A673 (cell line): ENCODE measurements around the gene ELK4. TPM values are rescaled to one million over a fixed set of nuclear protein-coding genes. Genes with fewer than 3 reads are reported as not detected.

Experiments
- BruUV-seq: library from RNA; stranded (reverse); fragments of 400-500 nt; replicated peaks from 2 replicates; lab custom pipeline; 2021; lab: Mats Ljungman, UMichigan
- CTCF ChIA-PET: fragments of 300-600 bp; sonication (Branson Sonifier 250); formaldehyde crosslinking; loops from one replicate; lab custom pipeline; 2022; ENCODE audit warnings: antibody characterized with exemption; lab: Charles Lee
- POLR2A ChIA-PET: fragments of 300-600 bp; sonication (Branson Sonifier 250); formaldehyde crosslinking; loops from one replicate; lab custom pipeline; 2022; ENCODE audit warnings: antibody characterized with exemption; ENCODE audit not compliant: low non-redundant PET; lab: Charles Lee
- DNase-seq: peaks from one replicate; pipeline ENCODE4 v3.0.0-alpha.2; 2015; ENCODE audit warnings: low spot score
- H3K27ac ChIP-seq: fragments of 200-600 bp; sonication (generic); 2 replicates; pipeline ENCODE4 v1.5.1; 2016; ENCODE audit warnings: mixed run types, low read depth, mild to moderate bottlenecking, mixed read lengths, antibody characterized with exemption, low read length; ENCODE audit not compliant: poor library complexity, severe bottlenecking
- H3K27me3 ChIP-seq: fragments of 200-600 bp; sonication (generic); replicated peaks from 2 replicates; pipeline ENCODE4 v1.6.1; 2017; ENCODE audit warnings: mixed run types, low read depth, mild to moderate bottlenecking, mixed read lengths, antibody characterized with exemption, low read length; ENCODE audit not compliant: insufficient read depth, poor library complexity
- H3K36me3 ChIP-seq: fragments of 200-600 bp; sonication (generic); 2 replicates; pipeline ENCODE4 v1.6.1; 2016; ENCODE audit warnings: mixed run types, mild to moderate bottlenecking, mixed read lengths, antibody characterized with exemption, low read length; ENCODE audit not compliant: insufficient read depth, poor library complexity, severe bottlenecking
- H3K4me1 ChIP-seq: fragments of 200-600 bp; sonication (generic); 2 replicates; pipeline ENCODE4 v1.6.1; 2017; ENCODE audit warnings: mixed run types, mild to moderate bottlenecking, mixed read lengths, antibody characterized with exemption, low read length; ENCODE audit not compliant: insufficient read depth, poor library complexity, severe bottlenecking
- H3K4me3 ChIP-seq: fragments of 200-600 bp; sonication (generic); 2 replicates; pipeline ENCODE4 v1.5.1; 2016; ENCODE audit warnings: low read depth, mixed run types, mild to moderate bottlenecking, mixed read lengths, low read length; ENCODE audit not compliant: poor library complexity, severe bottlenecking
- H3K9me3 ChIP-seq: fragments of 200-600 bp; sonication (generic); 2 replicates; pipeline ENCODE4 v1.6.1; 2016; ENCODE audit warnings: mixed run types, low read depth, mild to moderate bottlenecking, mixed read lengths, antibody characterized with exemption, low read length; ENCODE audit not compliant: poor library complexity, severe bottlenecking
- CTCF ChIP-seq: fragments of 300-800, 200-600 bp; sonication (generic); conservative IDR thresholded peaks from 2 replicates; pipeline ENCODE4 v1.5.1; 2017; ENCODE audit warnings: low read depth, mild to moderate bottlenecking, antibody characterized with exemption, low read length, moderate library complexity, mixed read lengths
- EZH2 ChIP-seq: fragments of 200-600 bp; sonication (generic); IDR thresholded peaks from 2 replicates; pipeline ENCODE4 v1.6.1; 2017; ENCODE audit warnings: borderline replicate concordance, low read depth, mild to moderate bottlenecking, mixed read lengths, antibody characterized with exemption, low read length; ENCODE audit not compliant: poor library complexity, severe bottlenecking
- intact Hi-C: fragments of 100-400 bp; cut with micrococcal nuclease; formaldehyde crosslinking; loops from one replicate; pipeline ENCODE4 v1.10.0; 2022; ENCODE audit not compliant: unreplicated experiment
- total RNA-seq: library from RNA; stranded (reverse); gene quantifications from 2 replicates; pipeline ENCODE4 v1.2.3, GENCODE V29; 2021

The ELK4 gene
- total RNA-seq, 1 experiment from 2014 or later, result 38.2 TPM

- Histone ChIP-seq H3K4me3 (no peak overlapping the region), H3K36me3 (no peaks in the 10 kb centered on the region), H3K9me3 (no peaks in the 10 kb centered on the region), H3K27me3 (peaks cover 39% of the 10 kb centered on the region), H3K4me1 (peaks cover 8% of the 10 kb centered on the region), H3K27ac (no peak overlapping the region)
- no TSS peak for BruUV-seq
- CTCF ChIA-PET, result no interaction called here
- intact Hi-C loops, result no loop called here
- TF ChIP-seq EZH2, result no peak
- no peak for TF ChIP-seq CTCF
- DNase-seq, result no peak
- POLR2A ChIA-PET, result no interaction called here
Observed at GRCh38 chr1:205579711-205580110, 52.1 kb downstream of the ELK4 start.

GRCh38 chr1:205578780-205579571 is 52.8 kb downstream of the ELK4 start:
- H3K9me3 ChIP-seq, result no peaks in the 10 kb centered on the region
- no peak overlapping the region for H3K4me3 ChIP-seq
- BruUV-seq, result no TSS peak
- H3K4me1 ChIP-seq, result peaks cover 8% of the 10 kb centered on the region
- CTCF ChIA-PET, result no interaction called here
- no peaks in the 10 kb centered on the region for H3K36me3 ChIP-seq
- DNase-seq, result no peak
- peaks cover 45% of the 10 kb centered on the region for H3K27me3 ChIP-seq
- TF ChIP-seq CTCF (no peak), EZH2 (no peak)
- H3K27ac ChIP-seq, result no peak overlapping the region
- POLR2A ChIA-PET, result no interaction called here
- intact Hi-C loops, result no loop called here

- no TSS peak for BruUV-seq
- POLR2A ChIA-PET, result no interaction called here
Observed at GRCh38 chr1:205577874-205578658, 53.7 kb downstream of the ELK4 start.

More at GRCh38 chr1:205577874-205578658, 53.7 kb downstream of the ELK4 start:
- Histone ChIP-seq H3K4me1 (peaks cover 4% of the 10 kb centered on the region), H3K27me3 (peaks cover 51% of the 10 kb centered on the region), H3K36me3 (no peaks in the 10 kb centered on the region), H3K9me3 (no peaks in the 10 kb centered on the region), H3K27ac (no peak overlapping the region), H3K4me3 (no peak overlapping the region)
- DNase-seq, result no peak
- intact Hi-C loops, result no loop called here
- TF ChIP-seq CTCF (no peak), EZH2 (no peak)
- CTCF ChIA-PET, result no interaction called here
